ENCODE results near the gene MTA2.
"Not testable (repeated sequence)": the region's sequence is repeated elsewhere in the genome, so short reads cannot be mapped to it uniquely, and the experiment has no call there.

Gene MTA2

GRCh38 chr11:62566247-62566646 is 35.4 kb downstream of the MTA2 start:
- DNase-seq (ENCODE audit: low read depth), result no peak

GRCh38 chr11:62565100-62565802 is 36.4 kb downstream of the MTA2 start:
- no peak for DNase-seq (ENCODE audit: low read depth)

GRCh38 chr11:62561677-62562230 is 39.9 kb downstream of the MTA2 start:
- not testable (repeated sequence) for DNase-seq (ENCODE audit: low read depth)

- DNase-seq (ENCODE audit: low read depth), result peak; percentile 78
These were observed 41.0 kb downstream of the MTA2 start for GRCh38 chr11:62560566-62561103.

DNA sequence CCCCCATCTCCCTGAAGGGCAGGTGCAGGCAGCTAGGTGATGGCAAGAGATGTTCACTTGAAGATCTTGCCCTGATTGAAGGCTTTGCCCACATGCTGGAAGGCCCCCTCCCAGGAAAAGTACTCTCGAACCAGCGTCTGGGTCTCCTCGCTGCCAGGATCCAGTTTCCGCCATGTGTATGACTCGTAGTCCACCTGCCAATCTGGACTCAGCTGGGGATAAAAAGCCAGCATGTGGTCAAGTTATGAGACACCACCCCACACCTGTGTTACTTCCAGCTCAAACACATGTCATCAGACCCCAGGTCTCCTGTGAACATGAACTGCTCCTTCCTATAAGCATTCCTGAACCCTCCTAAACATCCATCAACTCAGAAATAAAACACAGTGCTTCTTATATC is 42.0 kb downstream of the MTA2 start:
- not testable (repeated sequence) for DNase-seq (ENCODE audit: low read depth)

GRCh38 chr11:62559204-62559603 is 42.5 kb downstream of the MTA2 start:
- DNase-seq (ENCODE audit: low read depth), result no peak

DNA sequence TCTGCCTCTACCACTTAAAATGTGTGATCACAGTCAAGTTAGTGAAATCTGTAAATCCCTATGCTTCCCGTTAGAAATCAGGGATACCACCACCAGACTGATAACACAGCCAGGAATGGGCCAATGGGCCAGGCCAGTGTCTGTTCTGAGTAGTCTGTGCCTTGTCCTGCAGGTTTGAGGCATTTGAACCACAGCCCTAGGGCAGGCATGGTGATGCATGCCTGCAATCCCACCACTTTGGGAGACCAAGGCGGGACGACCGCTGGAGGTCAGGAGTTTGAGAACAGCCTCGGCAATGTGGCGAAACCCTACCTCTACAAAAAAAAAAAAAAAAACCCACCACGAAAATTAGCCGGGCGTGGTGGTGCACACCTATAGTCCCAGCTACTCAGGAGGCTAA is 43.0 kb downstream of the MTA2 start:
- no peak for DNase-seq (ENCODE audit: low read depth)

DNA sequence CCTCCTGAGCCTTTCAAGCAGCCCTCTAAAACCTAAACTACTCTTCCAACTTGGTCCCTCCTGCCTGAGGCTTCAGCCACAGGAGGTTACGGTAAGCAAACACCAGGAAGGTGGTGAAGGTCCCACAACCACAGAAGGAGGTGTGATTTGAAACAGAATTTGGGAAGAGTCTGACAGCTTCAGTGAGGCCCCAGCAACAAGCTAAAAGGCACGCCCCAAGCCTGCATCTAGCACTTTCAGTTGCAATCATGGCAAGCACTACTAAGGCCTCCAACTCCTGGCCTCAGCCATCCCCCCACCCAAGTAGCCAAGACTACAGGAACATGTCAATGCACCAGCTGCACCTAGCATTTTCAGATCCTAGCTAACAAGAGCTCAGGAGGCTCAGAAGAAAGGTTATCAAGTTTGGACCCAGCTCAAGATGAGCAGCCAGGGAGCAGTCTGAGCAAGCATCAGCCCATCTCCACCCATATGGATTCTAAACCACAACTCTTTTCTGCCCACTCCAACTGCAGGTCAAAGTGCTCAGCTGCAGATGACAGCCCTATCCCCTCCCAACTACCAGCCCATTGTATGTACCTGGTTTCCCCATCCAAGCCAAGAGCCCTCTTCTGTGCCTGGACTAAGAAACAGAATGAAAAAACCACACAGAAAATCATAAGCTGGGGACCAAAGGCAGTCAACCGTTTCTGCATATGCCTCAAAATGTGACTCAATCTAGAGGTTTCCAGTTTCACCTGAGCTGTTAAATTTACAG is 44.6 kb downstream of the MTA2 start:
- peak; percentile 33 for DNase-seq (ENCODE audit: low read depth)

DNA sequence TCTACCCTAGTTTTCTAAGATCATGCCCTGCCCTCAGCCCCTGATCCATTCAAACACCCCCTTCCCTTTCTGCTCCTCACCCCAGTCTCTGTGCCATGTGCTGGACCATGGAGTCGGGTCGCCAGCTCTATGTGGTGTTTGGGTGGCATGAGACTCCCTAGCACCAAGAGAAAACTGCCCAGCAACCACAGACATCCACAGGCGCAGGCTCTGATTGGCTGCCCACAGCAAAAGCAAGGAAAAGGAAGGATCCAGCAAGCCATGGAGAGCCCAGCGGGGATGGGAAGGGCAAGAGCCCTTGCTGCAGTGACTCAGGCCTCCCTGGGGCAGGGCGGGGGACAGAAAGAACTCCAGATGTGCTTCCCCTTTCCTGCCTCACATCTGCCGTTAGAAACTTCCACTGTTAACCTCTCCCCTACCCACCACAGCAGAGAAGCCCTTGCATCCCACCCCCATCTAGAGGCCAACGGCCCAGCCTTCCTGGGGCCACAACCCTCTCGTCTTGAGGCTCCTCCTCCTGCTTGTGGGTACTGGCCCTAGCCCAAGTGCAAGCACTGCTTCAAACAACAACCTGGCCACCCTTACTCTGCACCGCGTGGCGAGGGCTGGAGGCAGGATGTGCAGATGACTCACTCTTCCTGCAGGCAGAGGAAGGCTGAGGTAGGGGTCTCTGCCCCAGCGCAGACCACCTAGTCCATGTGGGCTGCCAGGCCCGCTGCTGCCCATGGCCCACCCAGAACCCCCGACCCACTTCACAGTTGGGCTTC is 45.4 kb downstream of the MTA2 start:
- peak; percentile 70 for DNase-seq (ENCODE audit: low read depth)

GRCh38 chr11:62555464-62556107 is 46.1 kb downstream of the MTA2 start:
- no peak for DNase-seq (ENCODE audit: low read depth)

DNA sequence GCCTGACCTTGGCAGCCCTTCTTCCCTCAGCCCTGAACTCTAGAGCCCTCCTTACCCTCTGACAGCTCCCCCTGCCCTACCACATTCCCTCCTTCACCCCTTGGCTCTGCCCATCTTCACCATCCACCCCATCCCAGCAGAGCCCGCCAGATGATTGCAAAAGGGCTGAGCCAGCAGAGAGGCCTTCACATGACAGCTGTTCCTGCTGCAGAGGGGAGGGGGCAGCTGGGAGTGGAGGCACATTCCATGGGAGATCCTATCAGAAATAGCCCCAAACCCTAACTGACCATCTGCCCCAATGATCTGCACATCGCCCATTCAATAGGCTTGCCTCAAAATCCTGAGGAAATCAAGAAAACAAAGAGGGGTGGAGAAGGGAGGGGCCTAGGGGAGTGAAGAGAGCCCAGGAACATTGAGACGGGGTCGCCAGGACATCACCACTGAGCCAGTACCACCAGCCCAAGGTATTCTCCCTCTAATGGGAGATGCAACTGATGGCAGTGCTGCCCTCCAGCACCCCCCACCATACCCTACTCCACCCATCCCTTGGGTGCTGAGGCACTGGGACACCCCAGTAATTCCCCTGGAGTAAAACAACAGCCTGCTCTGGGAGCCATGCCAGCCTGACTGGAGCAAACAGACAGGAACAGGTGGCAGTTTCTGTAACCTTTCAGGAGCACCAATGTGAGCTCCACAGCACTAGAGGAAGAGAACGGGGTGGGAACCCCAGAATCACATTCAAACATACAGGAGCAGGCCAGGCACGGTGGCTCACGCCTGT is 47.1 kb downstream of the MTA2 start:
- no peak for DNase-seq (ENCODE audit: low read depth)

GRCh38 chr11:62553839-62554361 is 47.8 kb downstream of the MTA2 start:
- DNase-seq (ENCODE audit: low read depth), result no peak

GRCh38 chr11:62553080-62553838 is 48.4 kb downstream of the MTA2 start:
- peak; percentile 49 for DNase-seq (ENCODE audit: low read depth)

DNA sequence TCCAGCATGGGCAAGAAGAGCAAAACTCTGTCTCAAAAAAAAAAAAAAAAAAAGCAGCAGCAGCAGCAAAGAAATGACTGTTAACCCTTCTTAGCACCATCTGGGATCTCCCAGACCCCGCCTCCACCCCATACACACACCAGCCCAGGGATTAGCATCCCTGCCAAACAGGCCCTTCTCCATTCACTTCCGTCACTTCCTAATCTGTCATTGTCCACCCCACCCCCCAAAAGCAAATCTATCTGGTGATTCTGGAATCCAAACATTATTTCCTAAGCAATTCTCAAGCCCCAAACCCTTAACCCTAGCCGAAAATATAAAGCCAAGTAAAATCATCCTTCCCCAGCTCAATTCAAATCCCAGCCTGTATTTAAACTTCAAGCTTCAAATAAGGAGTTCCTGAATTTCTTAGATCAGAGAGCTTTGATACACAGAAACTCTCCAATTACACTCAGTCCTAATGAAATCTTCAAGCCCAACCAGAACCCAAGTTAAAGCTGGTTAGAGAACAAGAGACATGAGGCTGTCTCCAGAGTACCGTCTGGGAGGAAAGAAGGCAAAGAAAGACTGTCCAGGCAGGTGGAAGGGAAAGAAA is 49.1 kb downstream of the MTA2 start:
- DNase-seq (ENCODE audit: low read depth), result no peak

DNA sequence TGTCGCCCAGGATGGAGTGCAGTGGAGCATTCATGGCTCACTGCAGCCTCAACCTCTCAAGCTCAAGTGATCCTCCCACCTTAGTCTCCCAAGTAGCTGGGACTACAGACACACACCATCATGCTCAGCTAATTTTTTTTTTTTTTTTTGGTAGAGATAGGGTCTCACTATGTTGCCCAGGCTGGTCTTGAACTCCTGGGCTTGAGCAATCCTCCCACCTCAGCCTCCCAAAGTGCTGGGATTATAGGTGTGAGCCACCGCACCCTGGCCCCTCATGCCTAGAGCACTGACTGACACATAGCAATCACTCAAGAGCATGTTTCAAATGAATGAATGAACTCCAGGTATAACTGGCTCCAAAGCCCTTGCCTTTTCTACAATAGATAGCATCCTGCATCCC is 51.2 kb downstream of the MTA2 start:
- not testable (repeated sequence) for DNase-seq (ENCODE audit: low read depth)

DNA sequence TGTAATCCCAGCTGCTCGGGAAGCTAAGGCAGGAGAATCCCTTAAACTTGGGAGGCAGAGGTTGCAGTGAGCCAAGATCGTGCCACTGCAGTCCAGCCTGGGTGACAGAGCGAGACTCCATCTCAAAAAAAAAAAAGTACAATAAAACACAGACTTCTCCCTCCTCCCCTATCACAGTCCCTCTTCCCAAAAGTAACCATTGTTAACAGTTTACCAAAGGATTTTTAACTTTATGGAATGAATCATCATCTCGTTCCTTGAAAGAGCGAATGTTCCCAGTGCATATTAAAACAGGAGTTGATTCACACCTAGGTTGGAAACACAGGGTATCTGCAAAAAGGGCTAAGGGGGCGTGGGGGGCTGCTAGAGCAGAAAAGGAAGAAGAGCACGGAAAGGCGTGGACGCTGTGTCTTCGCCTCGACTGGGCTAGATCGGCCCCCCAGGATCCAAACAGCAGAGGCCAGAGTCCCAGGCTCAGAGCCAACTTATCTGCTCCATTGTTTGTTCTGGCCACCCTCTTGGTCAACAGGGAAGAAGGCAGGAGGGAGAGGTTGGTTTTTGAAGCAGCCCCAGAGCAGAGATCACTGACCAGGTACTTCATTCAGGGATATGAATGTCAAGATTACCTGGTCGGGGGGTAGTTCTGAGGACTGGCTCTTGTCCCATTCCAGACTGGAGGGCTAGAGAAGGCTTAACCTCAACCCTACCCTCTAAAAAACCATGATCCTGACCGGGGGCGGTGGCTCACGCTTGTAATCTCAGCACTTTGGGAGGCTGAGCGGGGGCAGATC is 52.9 kb downstream of the MTA2 start:
- DNase-seq (ENCODE audit: low read depth), result no peak

- DNase-seq (ENCODE audit: low read depth), result no peak
These were observed 53.9 kb downstream of the MTA2 start for GRCh38 chr11:62547691-62548281.

DNA sequence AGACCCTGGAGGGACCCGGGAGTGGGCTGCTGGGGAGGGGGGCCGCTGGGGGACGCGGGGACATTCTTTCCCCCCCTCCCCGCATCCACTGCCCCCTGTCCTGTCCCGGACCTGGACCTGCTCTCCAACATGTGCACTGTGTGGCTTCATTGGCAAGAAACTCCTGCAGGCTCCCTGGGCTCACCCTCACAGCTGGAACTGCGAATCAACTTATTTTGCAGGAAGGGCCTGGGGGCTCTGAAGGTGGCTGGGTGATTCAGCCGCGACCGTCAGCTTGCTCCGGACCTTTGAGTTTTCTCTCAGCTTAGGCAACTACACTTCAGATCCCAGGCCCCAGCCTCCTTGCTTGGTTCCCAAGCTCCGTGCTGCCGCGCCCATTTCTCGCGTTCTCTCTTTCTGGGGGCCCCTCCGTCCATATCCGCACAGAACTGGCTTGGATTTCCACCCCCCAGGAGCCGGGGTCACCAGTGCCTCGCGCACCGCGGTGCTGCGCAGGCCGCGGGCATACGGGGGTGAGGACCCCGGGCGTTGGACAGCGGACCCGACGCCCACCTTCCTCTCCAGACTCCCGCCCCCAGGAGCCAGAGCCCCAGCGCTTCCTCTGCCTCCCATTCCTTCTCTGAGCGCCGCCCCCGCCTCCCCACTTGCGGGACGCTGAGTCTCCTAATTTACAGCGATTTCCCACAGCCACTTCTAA is 54.6 kb downstream of the MTA2 start:
- DNase-seq (ENCODE audit: low read depth), result no peak

All from activated T-cell treated with anti-CD3 and anti-CD28 coated beads for 1 hour (primary cell).